NCI-H1417 treated with DMSO at 0.1 percent for 48 hours (cell line): ENCODE measurements around the gene MAGI2.

Source experiments
- DNase-seq: peaks from one replicate; lab custom pipeline; 2025; lab: John Stamatoyannopoulos, UW

The MAGI2 gene

GRCh38 chr7:78479348-78479747 is 974.1 kb downstream of the MAGI2 start:
- no peak for DNase-seq

GRCh38 chr7:78476851-78477405 is 976.5 kb downstream of the MAGI2 start:
- DNase-seq: no peak

- no peak for DNase-seq
Measured at GRCh38 chr7:78473571-78474301, 979.7 kb downstream of the MAGI2 start.

GRCh38 chr7:78473021-78473420 is 980.4 kb downstream of the MAGI2 start:
- DNase-seq: no peak

- no peak for DNase-seq
Measured at GRCh38 chr7:78472519-78472918, 980.9 kb downstream of the MAGI2 start.

GRCh38 chr7:78465894-78466293 is 987.6 kb downstream of the MAGI2 start:
- no peak for DNase-seq

GRCh38 chr7:78463039-78463438 is 990.4 kb downstream of the MAGI2 start:
- DNase-seq: no peak

- no peak for DNase-seq
Measured at GRCh38 chr7:78450706-78451105, 1002.8 kb downstream of the MAGI2 start.

- no peak for DNase-seq
Measured at GRCh38 chr7:78448911-78449310, 1004.6 kb downstream of the MAGI2 start.

- DNase-seq: no peak
Measured at GRCh38 chr7:78444267-78444666, 1009.2 kb downstream of the MAGI2 start.

- no peak for DNase-seq
Measured at GRCh38 chr7:78443811-78444210, 1009.7 kb downstream of the MAGI2 start.

- DNase-seq: no peak
Measured at GRCh38 chr7:78441737-78442136, 1011.7 kb downstream of the MAGI2 start.

GRCh38 chr7:78438433-78438832 is 1015.0 kb downstream of the MAGI2 start:
- no peak for DNase-seq

GRCh38 chr7:78437118-78437517 is 1016.3 kb downstream of the MAGI2 start:
- no peak for DNase-seq

- DNase-seq: no peak
Measured at GRCh38 chr7:78435355-78435754, 1018.1 kb downstream of the MAGI2 start.

GRCh38 chr7:78434281-78434680 is 1019.2 kb downstream of the MAGI2 start:
- DNase-seq: no peak

- no peak for DNase-seq
Measured at GRCh38 chr7:78433421-78433820, 1020.0 kb downstream of the MAGI2 start.

GRCh38 chr7:78429878-78430277 is 1023.6 kb downstream of the MAGI2 start:
- DNase-seq: no peak

GRCh38 chr7:78427209-78427608 is 1026.3 kb downstream of the MAGI2 start:
- DNase-seq: no peak

- no peak for DNase-seq
Measured at GRCh38 chr7:78420001-78420400, 1033.5 kb downstream of the MAGI2 start.

- no peak for DNase-seq
Measured at GRCh38 chr7:78417180-78417853, 1036.2 kb downstream of the MAGI2 start.

- DNase-seq: no peak
Measured at GRCh38 chr7:78413568-78413967, 1039.9 kb downstream of the MAGI2 start.

GRCh38 chr7:78412216-78412858 is 1041.1 kb downstream of the MAGI2 start:
- no peak for DNase-seq
